Breast epithelium (tissue), 4 donors: ENCODE measurements around the gene ANXA6. TPM values are rescaled to one million over a fixed set of nuclear protein-coding genes. Genes with fewer than 3 reads are reported as not detected.

ENCODE experiments used
- DNase-seq, 2 donors: peaks; one replicate each; pipeline ENCODE4 v3.0.0-alpha.2; 2019; ENCODE audit warnings: low spot score in 2 of 2
- H3K27ac ChIP-seq, 2 donors: fragments of 200-600 bp; sonication (generic) in 1 of 2; one replicate each; pipeline ENCODE4 v1.5.1; 2016 to 2019; ENCODE audit warnings: mild to moderate bottlenecking in 1 of 2
- H3K27me3 ChIP-seq, 2 donors: fragments of 200-600 bp; sonication (generic) in 1 of 2; one replicate each; pipeline versions ENCODE4 v1.5.1 to v1.6.0; 2017 to 2019; ENCODE audit warnings: control low read depth in 1 of 2, mild to moderate bottlenecking in 1 of 2
- H3K36me3 ChIP-seq: fragments of 200-600 bp; one replicate; pipeline ENCODE4 v1.5.1; 2019
- H3K4me1 ChIP-seq, 2 donors: fragments of 200-600 bp; sonication (generic); one replicate each; pipeline ENCODE4 v1.5.1; 2016 to 2019; ENCODE audit warnings: control low read depth in 1 of 2
- H3K4me3 ChIP-seq, 3 donors: fragments of 200-600 bp; sonication (generic); 1 replicate in 2 of 3; 2 replicates in 1 of 3; pipeline ENCODE4 v1.5.1; 2016 to 2019; ENCODE audit warnings: mild to moderate bottlenecking in 3 of 3, moderate library complexity in 2 of 3
- H3K9me3 ChIP-seq, 2 donors: fragments of 200-600 bp; sonication (generic) in 1 of 2; one replicate each; pipeline ENCODE4 v1.5.1; 2016 to 2019; ENCODE audit warnings: control low read depth in 1 of 2
- CTCF ChIP-seq, 3 donors: fragments of 450-650 bp; IDR thresholded peaks; one replicate each; pipeline ENCODE4 v1.5.1; 2016 to 2017; ENCODE audit warnings: antibody characterized with exemption in 3 of 3, mild to moderate bottlenecking in 3 of 3, moderate library complexity in 3 of 3
- POLR2A ChIP-seq: fragments of 450-650 bp; IDR thresholded peaks from one replicate; pipeline ENCODE4 v1.6.1; 2016; ENCODE audit warnings: antibody characterized with exemption, mild to moderate bottlenecking, moderate library complexity
- POLR2AphosphoS5 ChIP-seq, 3 donors: sonication (generic); formaldehyde crosslinking; IDR thresholded peaks; one replicate each; pipeline ENCODE4 v1.6.1; 2017; ENCODE audit warnings: antibody characterized with exemption in 3 of 3
- intact Hi-C: fragments of 100-400 bp; cut with DNase I; formaldehyde crosslinking; loops from one replicate; pipeline ENCODE4 v1.15.1; 2023; ENCODE audit warnings: low total_unique reads
- total RNA-seq, 3 donors: library from RNA; depleted of rRNA; stranded (reverse); fragments of >200 nt; gene quantifications; one replicate each; pipeline ENCODE4 v1.1.0, GENCODE V29; 2016

ANXA6 gene
- total RNA-seq, 3 donors from 2014 or later, result 206 to 320 (median 276) TPM

- H3K4me1 ChIP-seq, result peaks cover 0 to 29% of the 10 kb centered on the region in 2 donors
- intact Hi-C loops, result loop anchor here (2.0 kb wide), 1 partner anchor 32 kb away; no protein-coding TSS in a partner anchor
Observed at GRCh38 chr5:151080613-151081430, 76.8 kb downstream of the ANXA6 start, which contains the start of gene TNIP1. Gene TNIP1 (minus strand): TSS chr5:151081034. CDS start chr5:151065095, 15,939 bp downstream.

GRCh38 chr5:151079838-151080612, 77.6 kb downstream of the ANXA6 start:
- H3K4me1 ChIP-seq, result peaks cover 0 to 23% of the 10 kb centered on the region in 2 donors
- TF ChIP-seq POLR2A (no peak), CTCF (IDR thresholded peaks at IDR 0.05) (no peak), POLR2AphosphoS5 (IDR thresholded peaks at IDR 0.05) (no peak)
- DNase-seq, result no peak
- H3K27me3 ChIP-seq, result no peaks in the 10 kb centered on the region
- H3K4me3 ChIP-seq, result peak overlapping the region; percentile 71 to 96 (median 90)
- intact Hi-C loops, result loop anchor here (2.0 kb wide), 1 partner anchor 33 kb away; no protein-coding TSS in a partner anchor
- peak overlapping the region; percentile 99 for H3K27ac ChIP-seq
- H3K9me3 ChIP-seq, result no peaks in the 10 kb centered on the region
- no peaks in the 10 kb centered on the region for H3K36me3 ChIP-seq

More at GRCh38 chr5:151080613-151081430, 76.8 kb downstream of the ANXA6 start, which contains the start of gene TNIP1:
- no peaks in the 10 kb centered on the region for H3K36me3 ChIP-seq
- peak within 1 kb of the TSS; percentile 99 for H3K27ac ChIP-seq
- H3K27me3 ChIP-seq, result no peaks in the 10 kb centered on the region
- DNase-seq, result peak; percentile 88
- no peak for TF ChIP-seq CTCF (IDR thresholded peaks at IDR 0.05)
- TF ChIP-seq POLR2A, result peak; percentile 82
- TF ChIP-seq POLR2AphosphoS5 (IDR thresholded peaks at IDR 0.05), result peak; percentile 86 to 90 (median 89)
- H3K9me3 ChIP-seq, result no peaks in the 10 kb centered on the region
- H3K4me3 ChIP-seq, result peak within 1 kb of the TSS; percentile 71 to 96 (median 90)

GRCh38 chr5:151078490-151079262, 78.9 kb downstream of the ANXA6 start:
- Histone ChIP-seq H3K9me3 (no peaks in the 10 kb centered on the region), H3K36me3 (no peaks in the 10 kb centered on the region), H3K4me1 (peaks cover 0 to 23% of the 10 kb centered on the region in 2 donors), H3K4me3 (peak overlapping the region in 1 of 3 donors; percentile 30), H3K27ac (peak overlapping the region; percentile 21 to 40), H3K27me3 (no peaks in the 10 kb centered on the region)
- intact Hi-C loops, result no loop called here
- no peak for TF ChIP-seq POLR2AphosphoS5 (IDR thresholded peaks at IDR 0.05)
- no peak for TF ChIP-seq POLR2A
- TF ChIP-seq CTCF (IDR thresholded peaks at IDR 0.05), result no peak
- DNase-seq, result no peak

GRCh38 chr5:151077967-151078366, 79.6 kb downstream of the ANXA6 start:
- DNase-seq, result no peak
- Histone ChIP-seq H3K36me3 (no peaks in the 10 kb centered on the region), H3K4me3 (no peak overlapping the region), H3K4me1 (peaks cover 0 to 23% of the 10 kb centered on the region in 2 donors), H3K9me3 (no peaks in the 10 kb centered on the region), H3K27me3 (no peaks in the 10 kb centered on the region), H3K27ac (peak overlapping the region in 1 of 2 donors; percentile 5)
- TF ChIP-seq POLR2AphosphoS5 (IDR thresholded peaks at IDR 0.05) (no peak), POLR2A (no peak), CTCF (IDR thresholded peaks at IDR 0.05) (no peak)
- intact Hi-C loops, result no loop called here
